ENCODE results near the gene GLYATL3.
A peak's percentile ranks its signal among the peaks of the same experiment; 100 is the strongest.

Gene GLYATL3

DNA sequence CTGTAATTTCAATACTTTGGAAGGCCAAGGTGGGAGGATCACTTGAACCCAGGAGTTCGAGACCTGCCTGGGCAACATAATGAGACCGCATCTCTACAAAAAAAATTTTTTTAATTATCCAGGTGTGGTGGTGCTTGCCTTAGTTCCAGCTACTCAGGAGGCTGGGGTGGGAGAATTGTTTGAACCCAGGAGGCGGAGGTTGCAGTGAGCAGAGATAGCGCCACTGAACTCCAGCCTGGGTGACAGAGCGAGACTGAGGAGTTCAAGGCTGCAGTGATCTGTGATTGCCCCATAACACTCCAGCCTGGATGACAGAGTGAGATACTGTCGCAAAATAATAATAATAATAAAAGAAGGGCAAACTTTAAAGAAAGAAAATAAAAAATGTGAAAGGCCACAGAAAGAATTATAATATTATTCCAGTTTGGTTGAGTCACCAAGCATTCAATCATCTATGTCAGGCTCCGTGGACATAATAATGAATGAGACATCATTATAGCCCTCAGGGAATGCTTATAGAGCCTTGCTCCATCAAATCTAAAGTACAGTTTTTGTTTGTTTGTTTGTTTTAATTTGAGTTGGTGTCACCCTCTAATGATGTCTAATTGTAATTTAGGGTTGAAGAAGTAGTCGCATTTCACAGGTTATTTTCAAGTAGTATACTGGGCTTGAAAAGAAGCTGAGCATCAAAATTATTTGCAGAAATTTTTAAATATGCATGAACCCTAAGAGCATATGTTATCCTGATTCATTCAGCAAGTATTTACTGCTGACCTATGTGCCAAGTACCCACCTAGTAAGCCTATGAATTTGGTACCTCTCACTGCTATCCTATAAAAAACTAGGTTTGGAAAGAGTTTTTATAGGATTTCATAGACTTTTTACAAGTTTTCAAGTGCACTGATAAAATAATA is 15.1 kb downstream of the GLYATL3 start:
- DNase-seq (ENCODE audit: low spot score): no peak
- FAIRE-seq: no peak

DNA sequence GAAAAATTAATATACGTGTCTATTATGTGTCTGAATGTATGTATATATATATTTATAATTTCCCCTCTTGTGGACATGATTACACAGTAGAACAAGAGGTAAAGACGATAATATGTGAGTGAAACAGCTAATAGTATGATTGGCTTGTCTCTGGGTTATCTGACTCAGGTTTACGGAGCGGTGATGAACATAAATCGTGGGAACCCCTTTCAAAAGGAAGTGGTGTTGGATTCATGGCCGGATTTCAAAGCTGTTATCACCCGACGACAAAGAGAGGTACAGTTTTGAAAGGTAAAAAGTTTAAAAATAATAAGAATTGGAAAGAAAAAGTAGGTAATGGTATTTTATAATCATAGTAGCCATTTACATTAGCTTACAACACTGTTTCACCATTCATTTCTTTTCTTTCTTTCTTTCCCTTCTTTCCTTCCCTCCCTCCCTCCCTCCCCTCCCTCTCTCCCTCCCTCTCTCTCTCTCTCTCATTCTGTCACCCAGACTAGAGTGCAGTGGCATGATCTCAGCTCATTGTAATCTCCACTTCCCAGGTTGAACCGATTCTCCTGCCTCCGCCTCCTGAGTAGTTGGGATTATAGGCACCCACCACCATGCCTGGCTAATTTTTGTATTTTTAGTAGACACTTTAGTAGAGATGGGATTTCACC is 15.9 kb downstream of the GLYATL3 start:
- FAIRE-seq (no peak), DNase-seq (ENCODE audit: low spot score) (no peak)

DNA sequence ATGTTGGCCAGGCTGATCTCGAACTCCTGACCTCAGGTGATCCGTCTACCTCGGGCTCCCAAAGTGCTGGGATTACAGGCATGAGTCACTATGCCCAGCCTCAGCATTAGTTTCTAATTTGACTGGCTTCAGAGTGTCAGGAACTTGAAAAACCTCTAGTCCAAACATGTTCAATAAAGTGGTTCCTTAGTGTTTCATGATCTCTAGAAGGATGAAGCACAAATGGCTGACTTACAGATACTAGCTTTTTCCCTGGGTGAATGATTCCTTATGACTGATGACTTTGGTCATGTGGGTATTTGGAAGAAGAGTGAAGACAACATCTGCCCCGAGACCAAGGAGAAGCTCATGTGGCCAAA is 16.4 kb downstream of the GLYATL3 start:
- FAIRE-seq (no peak), DNase-seq (ENCODE audit: low spot score) (no peak)

DNA sequence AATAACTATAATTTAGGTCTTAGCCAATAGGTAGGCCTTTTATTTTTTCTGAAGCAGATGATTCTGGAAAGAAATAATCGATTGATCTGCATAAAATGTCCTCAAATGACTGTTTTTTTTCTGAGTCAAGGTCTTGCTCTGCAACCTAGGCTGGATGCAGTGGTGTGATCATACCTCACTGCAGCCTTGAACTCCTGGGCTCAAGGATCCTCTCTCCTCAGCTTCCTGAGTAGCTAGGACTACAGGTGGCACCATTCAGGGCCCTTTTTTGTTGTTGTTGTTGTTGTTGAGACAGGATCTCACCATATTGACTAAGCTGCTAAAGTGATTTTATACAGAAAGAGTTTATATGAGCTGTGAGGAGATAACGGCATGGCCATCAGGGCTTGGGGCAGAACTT is 18.2 kb downstream of the GLYATL3 start:
- DNase-seq (ENCODE audit: low spot score): no peak
- no peak for FAIRE-seq

DNA sequence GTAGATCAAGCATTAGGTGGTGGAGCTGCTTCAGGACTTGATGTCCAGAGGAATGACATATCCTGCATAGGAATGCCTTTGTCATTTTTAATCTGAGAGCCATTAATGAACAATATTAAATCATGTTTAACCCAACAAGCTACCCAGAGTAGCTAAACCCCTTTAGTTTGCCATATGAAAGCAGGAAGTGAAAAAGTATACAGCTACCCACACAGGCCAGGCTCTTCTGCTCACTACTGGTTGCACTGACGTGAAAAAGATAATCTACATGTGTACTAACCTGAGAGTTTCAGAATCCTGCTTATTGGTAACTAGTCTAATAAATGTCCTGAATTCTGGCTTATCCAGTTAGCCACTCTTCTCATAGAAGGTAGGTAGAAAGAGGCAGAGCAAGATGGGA is 19.9 kb downstream of the GLYATL3 start:
- no peak for DNase-seq (ENCODE audit: low spot score)
- FAIRE-seq: no peak

DNA sequence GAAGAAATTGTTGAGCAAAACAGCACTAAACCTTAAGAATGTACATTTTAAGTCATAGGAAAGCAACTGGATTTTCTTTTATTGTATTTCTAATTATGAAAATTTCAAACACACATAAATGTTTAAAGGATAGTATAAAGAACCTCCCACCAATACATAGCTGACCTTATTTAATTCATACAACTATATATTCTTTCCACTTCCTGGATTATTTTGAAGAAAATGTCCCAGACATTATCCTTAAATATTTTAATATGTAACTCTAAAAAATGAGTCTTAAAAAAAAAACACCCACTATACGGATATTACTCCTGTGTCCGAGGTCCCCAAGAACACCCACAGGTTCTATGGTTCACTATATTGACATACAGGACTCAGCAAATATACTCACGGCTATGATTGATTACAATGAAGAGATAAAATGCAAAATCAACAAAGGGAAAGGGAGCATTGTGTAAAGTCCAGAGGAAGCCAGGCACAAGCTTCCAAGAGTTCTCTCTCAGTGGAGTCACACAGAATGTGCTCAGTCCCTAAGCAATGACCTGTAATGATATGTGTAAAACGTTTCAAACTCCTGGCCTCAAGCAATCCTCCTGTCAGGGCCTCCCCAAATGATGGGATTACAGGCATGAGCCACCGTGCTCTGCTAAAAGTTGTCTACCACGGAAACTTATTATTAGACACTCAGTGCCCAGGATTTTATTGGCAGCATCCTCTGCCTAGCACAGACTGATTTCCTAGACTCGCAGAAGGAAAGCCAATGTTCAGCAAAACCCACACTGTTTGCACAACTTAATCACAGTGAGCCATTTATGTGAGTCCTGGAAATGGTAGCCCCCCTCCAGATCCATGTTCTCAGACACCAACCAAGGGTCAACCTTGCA is 23.2 kb downstream of the GLYATL3 start:
- DNase-seq (ENCODE audit: low spot score): no peak
- no peak for FAIRE-seq

DNA sequence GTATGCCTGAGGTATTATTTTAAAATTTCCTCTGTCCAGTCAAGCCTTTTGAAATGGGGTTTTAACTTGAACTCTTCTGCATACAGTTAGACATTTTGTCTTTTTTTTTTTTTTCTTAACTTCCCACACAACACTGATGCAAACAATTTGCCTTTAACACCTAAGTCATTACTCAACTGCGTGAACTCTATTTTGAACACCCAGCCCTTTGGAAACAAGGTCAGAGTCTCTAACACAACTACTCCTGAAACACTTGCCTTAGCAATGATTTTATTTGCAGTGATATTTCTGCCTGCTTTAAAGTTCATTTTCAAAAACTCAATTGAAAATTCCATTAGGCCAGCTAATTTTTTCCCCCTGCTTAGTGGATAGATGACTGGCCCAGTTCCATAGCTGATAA is 24.2 kb downstream of the GLYATL3 start:
- no peak for FAIRE-seq
- DNase-seq (ENCODE audit: low spot score): no peak

DNA sequence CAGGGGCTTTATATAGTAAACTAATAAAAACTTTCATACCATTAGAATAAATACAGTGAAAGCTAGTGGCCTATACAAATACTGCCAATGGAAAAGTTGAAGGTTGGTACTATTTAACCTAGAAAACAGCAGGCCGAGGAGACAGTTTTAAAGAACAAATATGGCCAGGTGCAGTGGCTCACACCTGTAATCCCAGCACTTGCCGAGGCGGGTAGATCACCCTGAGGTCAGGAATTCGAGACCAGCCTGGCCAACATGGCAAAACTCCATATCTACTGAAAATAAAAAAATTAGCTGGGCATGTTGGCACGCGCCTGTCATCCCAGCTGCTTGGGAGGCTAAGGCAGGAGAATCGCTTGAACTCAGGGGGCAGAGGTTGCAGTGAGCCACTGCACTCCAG is 24.8 kb downstream of the GLYATL3 start:
- FAIRE-seq: no peak
- no peak for DNase-seq (ENCODE audit: low spot score)

DNA sequence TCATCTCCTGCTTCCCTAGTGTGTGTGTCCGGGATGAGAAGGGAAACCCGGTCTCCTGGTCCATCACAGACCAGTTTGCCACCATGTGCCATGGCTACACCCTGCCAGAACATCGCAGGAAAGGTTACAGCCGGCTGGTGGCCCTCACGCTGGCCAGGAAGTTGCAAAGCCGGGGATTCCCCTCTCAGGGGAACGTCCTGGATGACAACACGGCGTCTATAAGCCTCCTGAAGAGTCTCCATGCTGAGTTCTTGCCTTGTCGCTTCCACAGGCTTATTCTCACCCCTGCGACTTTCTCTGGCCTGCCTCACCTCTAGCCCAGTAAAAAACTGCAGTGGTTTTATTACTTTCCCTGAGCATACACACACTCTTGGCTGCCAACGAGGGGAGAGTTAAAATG is 26.9 kb downstream of the GLYATL3 start:
- no peak for FAIRE-seq
- DNase-seq (ENCODE audit: low spot score): no peak

DNA sequence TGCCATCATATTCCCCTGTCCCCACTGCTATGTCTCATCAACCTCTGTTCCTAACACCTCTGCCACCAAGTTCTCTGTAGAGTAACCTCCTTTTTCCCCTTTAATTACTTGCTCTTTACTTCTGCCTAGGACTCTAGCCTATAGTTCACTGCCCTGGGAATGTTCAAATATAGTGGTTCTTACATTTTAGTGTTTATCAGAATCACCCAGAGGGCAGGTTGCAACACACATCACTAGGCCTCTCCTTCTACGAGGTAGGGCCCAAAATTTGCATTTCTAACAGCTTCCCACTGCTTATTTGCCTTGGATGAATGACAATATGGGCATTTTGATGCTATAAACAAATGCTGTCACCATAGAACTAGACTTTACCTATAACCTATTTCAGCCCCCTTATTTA is 27.6 kb downstream of the GLYATL3 start:
- DNase-seq (ENCODE audit: low spot score) (no peak), FAIRE-seq (no peak)

DNA sequence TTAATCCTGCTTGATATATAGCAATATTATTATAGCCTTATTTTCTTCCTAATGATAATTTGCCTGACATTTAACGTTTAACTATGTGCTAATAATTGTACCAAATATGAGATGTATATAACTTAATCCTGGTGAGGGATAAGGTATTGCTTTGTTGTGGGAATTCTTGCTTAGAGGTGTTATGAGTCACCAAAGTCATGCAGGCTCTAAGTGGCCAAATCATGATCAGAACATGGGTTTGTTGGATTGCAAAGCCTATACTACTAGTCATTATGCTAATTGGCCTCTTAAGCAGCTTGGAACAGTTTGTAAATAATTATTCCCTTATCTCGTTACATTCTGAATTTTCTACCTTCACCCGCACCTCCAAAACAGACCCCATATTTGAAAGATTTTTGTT is 28.8 kb downstream of the GLYATL3 start:
- DNase-seq (ENCODE audit: low spot score) (no peak), FAIRE-seq (no peak)

DNA sequence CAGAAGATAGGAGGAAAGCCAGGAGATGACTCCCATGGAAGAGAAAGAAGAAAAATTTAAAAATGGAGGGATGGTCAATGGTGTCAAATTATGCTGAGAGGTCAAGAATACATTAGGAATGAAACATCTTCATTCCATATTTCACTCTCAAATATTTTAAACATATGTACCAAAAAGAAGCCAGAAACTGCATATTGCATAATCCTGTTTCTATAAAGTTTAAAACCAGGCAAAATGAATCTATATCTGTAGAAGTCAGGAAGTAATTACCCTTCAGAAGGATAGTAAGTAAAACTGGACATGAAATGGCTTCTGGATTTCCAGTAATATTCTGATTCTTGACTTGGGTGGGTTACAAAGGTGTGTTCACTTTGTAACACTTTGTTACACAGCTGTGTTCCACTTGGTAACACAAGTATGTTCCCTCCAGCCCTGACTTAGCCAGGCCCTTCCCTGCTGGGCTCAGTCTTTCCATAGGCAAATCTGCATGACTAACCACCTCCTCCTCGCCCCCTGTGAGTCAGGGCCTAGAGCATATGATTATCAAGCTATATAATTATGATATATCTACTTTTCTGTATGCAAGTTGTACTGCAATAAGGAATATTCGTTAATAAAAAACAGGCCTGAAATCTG is 30.5 kb downstream of the GLYATL3 start:
- DNase-seq (ENCODE audit: low spot score): no peak
- no peak for FAIRE-seq

DNA sequence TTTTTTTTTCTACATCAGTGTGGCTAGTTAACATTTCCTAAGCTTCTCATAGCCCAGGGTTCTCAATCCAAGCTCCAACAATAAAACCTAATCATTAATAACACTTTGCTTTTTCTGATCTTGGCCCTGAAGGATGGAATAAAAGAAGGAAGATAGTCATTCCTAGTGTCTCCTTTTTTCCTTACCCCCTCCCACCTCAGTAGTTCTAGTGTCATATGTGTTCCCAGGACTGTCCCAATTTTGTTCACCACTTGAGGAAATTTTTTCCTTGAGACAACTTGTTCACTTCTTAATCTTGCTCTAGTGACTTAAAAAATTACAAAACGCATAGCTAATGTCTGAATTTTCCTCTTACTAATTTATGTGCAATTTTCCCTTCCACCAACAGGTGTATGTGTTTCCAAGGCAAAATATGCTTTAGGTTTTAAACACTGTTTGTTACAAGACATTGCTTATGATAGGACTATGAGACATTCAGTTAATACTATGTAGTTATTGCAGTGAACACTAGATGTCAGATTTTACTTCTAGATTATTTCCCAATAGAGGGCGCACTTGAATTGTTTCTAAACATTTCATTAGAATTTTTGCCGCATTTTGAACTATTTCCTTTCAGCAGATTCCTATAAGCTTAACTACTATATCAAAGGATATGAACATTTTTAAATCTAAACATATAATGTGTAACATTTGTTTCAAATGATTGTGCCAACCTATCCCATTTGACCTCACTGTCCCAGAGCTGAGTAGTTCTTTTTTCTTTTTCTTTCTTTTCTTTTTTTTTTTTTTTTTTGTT is 32.2 kb downstream of the GLYATL3 start:
- DNase-seq (ENCODE audit: low spot score): peak; percentile 57
- peak; percentile 87 for FAIRE-seq

DNA sequence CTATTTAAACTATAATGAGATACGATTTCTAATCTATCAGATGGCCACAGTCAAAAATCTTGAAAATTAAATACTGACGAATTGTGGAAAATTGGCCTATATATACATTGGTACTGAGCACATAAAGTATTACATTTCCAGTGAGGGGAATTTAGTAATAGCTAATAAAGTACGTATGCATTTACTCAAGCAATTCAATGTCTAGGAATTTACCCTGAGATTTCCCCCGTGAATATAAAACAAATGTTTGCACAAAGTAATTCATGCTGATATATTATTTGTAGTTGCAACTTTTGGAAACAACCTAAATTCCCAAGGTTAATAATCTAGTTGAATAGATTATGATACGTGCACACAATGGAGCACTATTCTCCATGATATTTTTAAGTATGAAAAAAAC is 36.1 kb downstream of the GLYATL3 start:
- FAIRE-seq (no peak), DNase-seq (ENCODE audit: low spot score) (no peak)

DNA sequence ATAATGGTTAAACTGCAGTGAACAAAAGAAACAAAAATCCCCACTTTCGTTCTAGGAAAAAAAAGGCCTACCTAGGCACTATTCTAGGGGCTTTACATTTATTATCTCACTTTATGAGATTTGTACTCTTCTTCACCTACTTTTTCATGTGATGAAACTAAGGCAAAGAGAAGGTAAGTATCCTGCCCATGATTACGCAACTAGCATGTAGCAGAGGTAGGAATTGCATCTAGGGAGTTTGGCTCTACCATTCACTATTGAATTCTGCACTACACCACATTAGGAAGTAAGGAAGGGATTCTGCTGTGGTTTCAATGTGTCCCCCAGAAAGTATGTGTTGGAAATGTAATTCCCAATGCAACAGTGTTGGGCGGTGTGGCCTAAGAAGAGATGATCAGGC is 39.4 kb downstream of the GLYATL3 start:
- FAIRE-seq: no peak
- no peak for DNase-seq (ENCODE audit: low spot score)

DNA sequence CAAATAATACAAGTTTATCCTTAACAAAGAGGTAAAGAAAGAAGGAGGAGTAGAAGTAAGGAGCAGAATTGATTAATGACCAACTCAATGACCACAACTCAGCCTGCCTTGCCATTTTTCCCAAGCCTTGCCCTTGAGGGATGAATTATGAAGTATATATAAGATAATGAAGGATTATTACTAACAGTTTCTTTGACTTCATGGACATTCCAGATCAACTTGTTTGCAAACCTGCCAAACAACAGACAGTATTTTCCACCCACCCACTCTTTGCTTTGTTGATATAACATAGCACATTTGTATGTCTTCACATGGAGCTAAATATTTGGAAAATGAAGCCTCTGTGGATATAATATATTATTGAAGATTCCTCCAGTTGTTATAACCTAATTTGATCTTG is 40.9 kb downstream of the GLYATL3 start:
- FAIRE-seq (no peak), DNase-seq (ENCODE audit: low spot score) (no peak)

DNA sequence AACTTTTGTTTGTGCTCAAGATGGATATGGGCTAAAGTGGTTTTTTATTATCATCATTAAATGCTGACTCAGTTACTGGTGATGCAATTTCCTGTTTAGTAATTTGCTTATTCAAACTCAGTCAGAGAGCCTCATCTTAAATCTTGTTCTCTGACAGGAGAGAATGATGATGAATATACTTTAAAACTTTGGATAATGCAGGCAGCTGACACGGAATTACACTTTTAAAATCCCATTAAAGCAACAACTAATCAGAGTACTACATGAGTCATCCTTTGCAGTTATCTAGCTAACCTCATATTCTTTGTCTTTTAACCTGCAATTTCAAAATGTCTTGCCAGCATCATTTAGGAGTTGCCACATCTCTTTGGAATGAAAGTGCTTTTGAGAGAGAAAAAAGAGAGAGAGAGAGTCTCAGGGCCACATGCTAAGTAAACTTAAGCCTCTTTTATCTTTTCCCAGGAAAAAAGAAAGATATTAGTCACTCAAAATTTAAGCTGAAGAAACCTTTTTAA is 41.5 kb downstream of the GLYATL3 start:
- FAIRE-seq (peak; percentile 36), DNase-seq (ENCODE audit: low spot score) (peak; percentile 61)

DNA sequence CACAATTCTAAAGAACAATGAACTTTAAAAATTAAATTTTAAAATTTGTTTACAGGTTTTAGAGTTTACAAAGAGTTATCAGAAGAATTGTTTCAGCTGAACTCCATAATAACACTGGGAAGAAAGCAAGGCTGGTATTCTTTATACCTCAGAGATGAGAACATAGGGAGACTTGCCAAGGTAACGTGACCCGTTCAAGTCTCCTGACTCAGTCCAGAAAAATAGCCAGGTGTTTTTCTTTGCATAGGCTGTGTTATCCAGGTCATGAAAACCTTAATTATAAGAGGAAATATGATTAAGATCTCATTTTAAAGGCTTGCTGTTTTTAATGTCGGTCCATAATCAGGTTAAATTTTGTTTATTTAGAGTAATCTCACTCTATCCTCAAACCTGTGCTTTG is 42.2 kb downstream of the GLYATL3 start:
- FAIRE-seq (no peak), DNase-seq (ENCODE audit: low spot score) (no peak)

DNA sequence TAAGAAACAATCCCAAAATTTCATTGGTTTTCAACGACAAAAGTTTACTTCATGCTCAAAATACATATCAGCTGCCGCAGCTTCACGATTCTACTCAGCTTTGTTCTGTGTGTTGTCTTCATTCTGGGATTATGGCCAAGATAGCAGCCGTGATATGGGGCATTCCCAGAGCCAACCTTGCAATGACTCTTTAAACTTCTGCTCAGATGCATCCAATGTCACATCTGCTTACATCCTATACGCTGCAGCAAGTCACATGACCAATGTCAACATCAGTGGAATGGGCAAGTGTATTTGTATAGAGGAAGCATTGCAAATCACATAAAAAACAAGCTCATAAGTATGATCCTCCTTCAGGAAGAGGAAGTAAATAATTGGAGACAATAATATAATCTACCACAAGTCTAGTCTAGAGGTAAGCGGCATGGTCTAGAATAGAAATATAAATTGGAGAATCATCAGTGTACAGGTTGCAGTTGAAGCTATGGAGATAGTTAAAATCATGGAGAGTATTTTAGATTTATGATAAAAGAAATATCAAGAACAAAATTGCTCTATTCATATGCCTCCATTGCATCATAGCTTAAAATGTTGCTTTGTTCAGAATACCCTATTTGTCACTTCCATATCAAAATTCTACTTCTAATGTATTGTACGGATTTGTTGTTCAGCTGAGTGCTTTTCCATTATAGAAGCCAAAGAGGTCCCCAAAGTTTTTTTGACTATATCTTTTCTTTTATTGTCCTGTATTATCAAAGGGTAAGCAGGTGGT is 43.5 kb downstream of the GLYATL3 start:
- no peak for DNase-seq (ENCODE audit: low spot score)
- no peak for FAIRE-seq

DNA sequence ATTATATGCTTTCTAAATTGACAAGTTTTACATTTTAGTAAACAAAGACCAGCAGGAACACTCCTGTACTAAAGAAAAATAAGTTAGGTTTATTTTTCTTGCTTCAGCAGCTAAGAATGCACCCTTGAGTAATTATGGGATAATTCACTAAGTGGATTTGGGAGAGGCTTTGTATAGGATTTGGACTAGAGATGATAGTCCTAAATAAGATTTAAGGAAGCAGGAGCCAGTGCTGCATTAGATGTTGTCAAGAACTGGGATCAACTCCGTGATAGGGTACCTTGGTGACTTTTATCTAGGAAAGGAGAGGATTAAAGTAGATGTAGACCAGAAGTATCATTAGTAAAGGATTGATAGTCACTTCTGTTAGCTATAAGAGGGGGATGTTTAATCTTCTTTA is 46.6 kb downstream of the GLYATL3 start:
- FAIRE-seq (no peak), DNase-seq (ENCODE audit: low spot score) (no peak)
